Measurements from ENCODE around the gene SPEF2. TPM values are rescaled to one million over a fixed set of nuclear protein-coding genes. Genes with fewer than 3 reads are reported as not detected.

The SPEF2 gene
- polyA plus RNA-seq, 1 donor (not counting 4 experiments of a cell fraction or from before 2014, with no cell fraction given) = 1.6 TPM

- no peak for FAIRE-seq
- H3K27me3 ChIP-seq (ENCODE audit: control insufficient read depth, extremely low read depth, insufficient read depth, low read length) = no peaks in the 10 kb centered on the region
- H3K9me3 ChIP-seq (ENCODE audit: control insufficient read depth, low read depth, low read length) = no peaks in the 10 kb centered on the region
- no peaks in the 10 kb centered on the region for H3K9me1 ChIP-seq (ENCODE audit: control insufficient read depth, extremely low read depth, insufficient read depth, low read length)
- dilution Hi-C loops (cut with MboI; ENCODE audit: extremely low pct_ligation_motif_present, low sequenced_read_pairs) = no loop called here
- H3K79me2 ChIP-seq (ENCODE audit: control insufficient read depth, insufficient read depth, low read length) = no peaks in the 10 kb centered on the region
- no peak overlapping the region for H3K27ac ChIP-seq (ENCODE audit: control insufficient read depth, insufficient read depth, low read length)
- H3K9ac ChIP-seq (ENCODE audit: control insufficient read depth, extremely low read depth, insufficient read depth, low read length) = no peak overlapping the region
- H4K20me1 ChIP-seq (ENCODE audit: control insufficient read depth, extremely low read depth, insufficient read depth, low read length) = no peaks in the 10 kb centered on the region
- no peak for TF ChIP-seq CTCF (optimal IDR thresholded peaks at IDR 0.05 in 1 of 3, IDR thresholded peaks at IDR 0.05 in 1 of 3, conservative IDR thresholded peaks at IDR 0.05 in 1 of 3; ENCODE audit: extremely low read depth in 1 of 3, insufficient read depth in 2 of 3, low read length in 3 of 3)
- TF ChIP-seq EZH2 (IDR thresholded peaks at IDR 0.05; ENCODE audit: low read length) = no peak
- H2AFZ ChIP-seq (ENCODE audit: control insufficient read depth, low read length) = no peak overlapping the region
- no peak overlapping the region for H3K4me3 ChIP-seq (ENCODE audit: control insufficient read depth in 2 of 3, extremely low read depth in 1 of 3, insufficient read depth in 2 of 3, low read depth in 1 of 3, low read length in 3 of 3)
- H3K4me2 ChIP-seq (ENCODE audit: control insufficient read depth, extremely low read depth, insufficient read depth, low read depth, low read length) = no peak overlapping the region
- H3K36me3 ChIP-seq (ENCODE audit: control insufficient read depth in 2 of 2, extremely low read depth in 1 of 2, insufficient read depth in 2 of 2, low read length in 2 of 2) = no peaks in the 10 kb centered on the region
- DNase-seq (ENCODE audit: low read depth, low spot score) = no peak
- H3K4me1 ChIP-seq (ENCODE audit: control insufficient read depth, extremely low read depth, insufficient read depth, low read length) = peaks cover 28% of the 10 kb centered on the region
These were observed 235.1 kb downstream of the SPEF2 start for GRCh38 chr5:35852773-35853172.

GRCh38 chr5:35853631-35854030 is 236.0 kb downstream of the SPEF2 start:
- H3K9me3 ChIP-seq (ENCODE audit: control insufficient read depth, low read depth, low read length) = no peaks in the 10 kb centered on the region
- no peaks in the 10 kb centered on the region for H3K9me1 ChIP-seq (ENCODE audit: control insufficient read depth, extremely low read depth, insufficient read depth, low read length)
- TF ChIP-seq CTCF (optimal IDR thresholded peaks at IDR 0.05 in 1 of 3, IDR thresholded peaks at IDR 0.05 in 1 of 3, conservative IDR thresholded peaks at IDR 0.05 in 1 of 3; ENCODE audit: extremely low read depth in 1 of 3, insufficient read depth in 2 of 3, low read length in 3 of 3) (no peak), EZH2 (IDR thresholded peaks at IDR 0.05; ENCODE audit: low read length) (no peak)
- FAIRE-seq (no peak), DNase-seq (ENCODE audit: low read depth, low spot score) (no peak)
- no peaks in the 10 kb centered on the region for H3K27me3 ChIP-seq (ENCODE audit: control insufficient read depth, extremely low read depth, insufficient read depth, low read length)
- no peaks in the 10 kb centered on the region for H3K79me2 ChIP-seq (ENCODE audit: control insufficient read depth, insufficient read depth, low read length)
- no peak overlapping the region for H3K4me3 ChIP-seq (ENCODE audit: control insufficient read depth in 2 of 3, extremely low read depth in 1 of 3, insufficient read depth in 2 of 3, low read depth in 1 of 3, low read length in 3 of 3)
- no peak overlapping the region for H3K9ac ChIP-seq (ENCODE audit: control insufficient read depth, extremely low read depth, insufficient read depth, low read length)
- no peak overlapping the region for H3K4me2 ChIP-seq (ENCODE audit: control insufficient read depth, extremely low read depth, insufficient read depth, low read depth, low read length)
- no peak overlapping the region for H3K27ac ChIP-seq (ENCODE audit: control insufficient read depth, insufficient read depth, low read length)
- H3K4me1 ChIP-seq (ENCODE audit: control insufficient read depth, extremely low read depth, insufficient read depth, low read length) = peaks cover 33% of the 10 kb centered on the region
- no peaks in the 10 kb centered on the region for H3K36me3 ChIP-seq (ENCODE audit: control insufficient read depth in 2 of 2, extremely low read depth in 1 of 2, insufficient read depth in 2 of 2, low read length in 2 of 2)
- no peak overlapping the region for H2AFZ ChIP-seq (ENCODE audit: control insufficient read depth, low read length)
- no peaks in the 10 kb centered on the region for H4K20me1 ChIP-seq (ENCODE audit: control insufficient read depth, extremely low read depth, insufficient read depth, low read length)
- dilution Hi-C loops (cut with MboI; ENCODE audit: extremely low pct_ligation_motif_present, low sequenced_read_pairs) = no loop called here
